H9 (cell line): ENCODE measurements around the gene BIRC5. TPM values are rescaled to one million over a fixed set of nuclear protein-coding genes. Genes with fewer than 3 reads are reported as not detected.

Source experiments
- DNase-seq: peaks from one replicate; pipeline ENCODE4 v3.0.0-alpha.2; 2017
- H2AFZ ChIP-seq: one replicate; pipeline ENCODE4 v1.6.1; 2013; ENCODE audit warnings: mild to moderate bottlenecking, low read length, control low read depth, moderate library complexity
- H2AK5ac ChIP-seq: 2 replicates; pipeline ENCODE4 v1.6.1; 2013; ENCODE audit warnings: low read length, control low read depth, mixed read lengths; ENCODE audit not compliant: insufficient read length
- H2BK120ac ChIP-seq: one replicate; pipeline ENCODE4 v1.6.1; 2013; ENCODE audit warnings: low read depth, mild to moderate bottlenecking, low read length, control low read depth, inconsistent platforms; ENCODE audit not compliant: poor library complexity, severe bottlenecking
- H2BK12ac ChIP-seq: 2 replicates; pipeline ENCODE4 v1.6.1; 2013; ENCODE audit warnings: low read length, control low read depth, mixed read lengths, low read depth; ENCODE audit not compliant: insufficient read length
- H2BK15ac ChIP-seq: 2 replicates; pipeline ENCODE4 v1.6.1; 2013; ENCODE audit warnings: low read depth, low read length, control low read depth
- H2BK20ac ChIP-seq: one replicate; pipeline ENCODE4 v1.6.1; 2013; ENCODE audit warnings: low read depth, mild to moderate bottlenecking, low read length, control low read depth, inconsistent platforms; ENCODE audit not compliant: poor library complexity, severe bottlenecking
- H2BK5ac ChIP-seq: 2 replicates; pipeline ENCODE4 v1.6.1; 2013; ENCODE audit warnings: low read length, control low read depth, mixed read lengths; ENCODE audit not compliant: insufficient read length
- H3K14ac ChIP-seq: 2 replicates; pipeline ENCODE4 v1.6.1; 2013; ENCODE audit warnings: low read length, control low read depth; ENCODE audit not compliant: insufficient read depth
- H3K18ac ChIP-seq: 2 replicates; pipeline ENCODE4 v1.6.1; 2013; ENCODE audit warnings: low read depth, mild to moderate bottlenecking, mixed read lengths, low read length, control low read depth; ENCODE audit not compliant: insufficient read length
- H3K23ac ChIP-seq: 2 replicates; pipeline ENCODE4 v1.6.1; 2013; ENCODE audit warnings: low read length, control low read depth, mixed read lengths, low read depth; ENCODE audit not compliant: insufficient read length
- H3K23me2 ChIP-seq: 2 replicates; pipeline ENCODE4 v1.6.1; 2013; ENCODE audit warnings: low read depth, mild to moderate bottlenecking, mixed read lengths, low read length, control low read depth; ENCODE audit not compliant: insufficient read length, poor library complexity, severe bottlenecking
- H3K27ac ChIP-seq: 2 replicates; pipeline ENCODE4 v1.5.1; 2013; ENCODE audit warnings: low read length, control low read depth, mixed read lengths, low read depth; ENCODE audit not compliant: insufficient read length
- H3K27me3 ChIP-seq: 2 replicates; pipeline ENCODE4 v1.6.1; 2013; ENCODE audit warnings: low read length, control low read depth, inconsistent platforms; ENCODE audit not compliant: insufficient read depth
- H3K4ac ChIP-seq: 2 replicates; pipeline ENCODE4 v1.6.1; 2013; ENCODE audit warnings: low read depth, mild to moderate bottlenecking, control low read depth, inconsistent platforms, low read length, moderate library complexity
- H3K4me1 ChIP-seq: 2 replicates; pipeline ENCODE4 v1.6.1; 2013; ENCODE audit warnings: low read length, control low read depth, inconsistent platforms; ENCODE audit not compliant: insufficient read depth
- H3K4me2 ChIP-seq: 2 replicates; pipeline ENCODE4 v1.6.1; 2013; ENCODE audit warnings: low read length, control low read depth, mixed read lengths; ENCODE audit not compliant: insufficient read length, insufficient read depth
- H3K56ac ChIP-seq: 2 replicates; pipeline ENCODE4 v1.6.1; 2013; ENCODE audit warnings: low read depth, mild to moderate bottlenecking, mixed read lengths, low read length, control low read depth; ENCODE audit not compliant: insufficient read length
- H3K79me1 ChIP-seq: 2 replicates; pipeline ENCODE4 v1.6.1; 2013; ENCODE audit warnings: low read depth, mild to moderate bottlenecking, moderate library complexity, low read length, control low read depth, inconsistent platforms; ENCODE audit not compliant: insufficient read depth, poor library complexity, severe bottlenecking
- H3K79me2 ChIP-seq: 2 replicates; pipeline ENCODE4 v1.6.1; 2013; ENCODE audit warnings: low read length, control low read depth, inconsistent platforms; ENCODE audit not compliant: insufficient read depth
- H3K9ac ChIP-seq: 2 replicates; pipeline ENCODE4 v1.6.1; 2013; ENCODE audit warnings: low read length, control low read depth, mixed read lengths; ENCODE audit not compliant: insufficient read length; ENCODE audit errors: extremely low read depth
- H3K9me3 ChIP-seq: one replicate; pipeline ENCODE4 v1.6.1; 2013; ENCODE audit warnings: low read depth, low read length, inconsistent platforms; ENCODE audit not compliant: control insufficient read depth
- H3T11ph ChIP-seq: one replicate; pipeline ENCODE4 v1.6.1; 2013; ENCODE audit warnings: mild to moderate bottlenecking, low read length, control low read depth, inconsistent platforms
- H4K20me1 ChIP-seq: one replicate; pipeline ENCODE4 v1.6.1; 2013; ENCODE audit not compliant: control insufficient read depth, insufficient read length, insufficient read depth
- H4K5ac ChIP-seq: 2 replicates; pipeline ENCODE4 v1.6.1; 2013; ENCODE audit warnings: low read depth, mild to moderate bottlenecking, mixed read lengths, low read length, control low read depth; ENCODE audit not compliant: insufficient read length
- H4K8ac ChIP-seq: replicated peaks from 2 replicates; pipeline ENCODE4 v1.6.1; 2013; ENCODE audit warnings: low read length, control low read depth, mixed read lengths, low read depth; ENCODE audit not compliant: insufficient read length
- H4K91ac ChIP-seq: 2 replicates; pipeline ENCODE4 v1.6.1; 2013; ENCODE audit warnings: low read depth, mild to moderate bottlenecking, moderate library complexity, mixed read lengths, low read length, control low read depth; ENCODE audit not compliant: insufficient read length
- H3K27ac Mint-ChIP-seq, 3 experiments: 2 replicates in 2 of 3; 3 replicates in 1 of 3; pipeline ENCODE4 v1.8.0; 2020 to 2021; ENCODE audit warnings: mixed read lengths in 3 of 3, mild to moderate bottlenecking in 1 of 3, moderate library complexity in 1 of 3
- H3K27me3 Mint-ChIP-seq: 2 replicates; pipeline ENCODE4 v1.8.0; 2021; ENCODE audit warnings: low read depth, mild to moderate bottlenecking, moderate library complexity, mixed read lengths
- H3K36me3 Mint-ChIP-seq, 3 experiments: 2 replicates in 2 of 3; 3 replicates in 1 of 3; pipeline ENCODE4 v1.8.0; 2020 to 2021; ENCODE audit warnings: low read depth in 3 of 3, mixed read lengths in 3 of 3; ENCODE audit not compliant: insufficient read depth in 1 of 3
- H3K4me1 Mint-ChIP-seq, 2 experiments: 2 replicates each; pipeline ENCODE4 v1.8.0; 2020; ENCODE audit warnings: mixed read lengths in 2 of 2
- H3K4me3 Mint-ChIP-seq, 2 experiments: 2 replicates in 1 of 2; 3 replicates in 1 of 2; pipeline ENCODE4 v1.8.0; 2020 to 2021; ENCODE audit warnings: mild to moderate bottlenecking in 2 of 2, mixed read lengths in 2 of 2, moderate library complexity in 1 of 2
- H3K9me3 Mint-ChIP-seq, 2 experiments: 2 replicates in 1 of 2; 3 replicates in 1 of 2; pipeline ENCODE4 v1.8.0; 2020; ENCODE audit warnings: mild to moderate bottlenecking in 2 of 2, mixed read lengths in 2 of 2, moderate library complexity in 1 of 2
- WGBS: extraction: QIAGEN DNeasy Blood & Tissue Kit; methylation state at CpG from one replicate; pipeline ENCODE4 v1.1.7; 2013; ENCODE audit warnings: missing lambda C conversion rate, low lambda C conversion rate, mixed read lengths; ENCODE audit not compliant: insufficient read length; ENCODE audit errors: extremely low coverage; 5-methylcytosine and 5-hydroxymethylcytosine counted together
- total RNA-seq: library from RNA; stranded (reverse); gene quantifications from 2 replicates; pipeline ENCODE4 v1.2.1, GENCODE V29; 2021
- TF ChIP-seq, protein P1 (sequence below): fragments of 200-600 bp; sonication (generic); conservative IDR thresholded peaks from 3 replicates; pipeline ENCODE4 v1.8.0; 2021; ENCODE audit warnings: antibody characterized with exemption, mild to moderate bottlenecking

BIRC5 gene
- total RNA-seq, 1 experiment from 2014 or later: 97.8 TPM

DNA sequence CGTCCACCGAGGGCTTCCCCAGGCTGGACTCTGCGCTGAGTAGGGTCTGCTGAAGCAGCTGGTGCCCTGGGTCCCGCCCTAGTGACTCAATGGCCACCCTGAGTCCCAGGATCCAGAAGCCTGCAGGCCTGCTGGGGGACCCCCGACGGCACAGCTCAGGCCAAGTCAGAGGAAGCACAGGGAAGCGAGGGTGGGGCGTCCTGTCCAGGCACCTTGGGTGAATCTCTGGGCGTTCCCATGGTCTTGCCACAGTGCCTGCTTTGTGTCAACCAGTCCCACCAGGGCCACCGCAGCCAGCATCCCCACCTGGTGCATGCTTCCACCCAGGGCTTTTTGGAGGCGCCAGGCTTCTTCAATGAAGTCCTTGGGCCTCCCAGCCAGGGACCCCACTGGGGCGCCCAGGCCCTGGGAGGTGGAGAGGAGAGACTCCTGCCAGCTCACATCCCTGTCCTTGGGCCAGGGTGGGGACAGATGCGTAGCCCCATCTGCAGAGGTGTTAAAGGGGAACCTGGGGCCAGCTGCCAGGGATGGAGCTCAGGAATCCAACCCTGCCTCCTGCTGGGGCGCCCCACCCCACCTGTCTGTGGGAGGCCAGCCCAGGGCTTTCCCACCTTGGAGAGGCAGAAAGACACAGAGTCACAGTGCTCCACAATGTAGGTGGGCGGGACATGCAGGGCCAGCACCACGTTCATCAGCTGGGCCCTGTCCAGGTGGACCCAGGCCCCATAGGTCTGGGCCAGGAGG lies 35.2 kb downstream of the BIRC5 start:
- Histone ChIP-seq H2BK20ac (no peak overlapping the region), H3K4ac (no peak overlapping the region), H2AFZ (no peak overlapping the region), H3K14ac (no peak overlapping the region), H3K4me1 (peaks cover 3% of the 10 kb centered on the region; the same call in 1 of the 2 replicates), H3K4me2 (no peak overlapping the region), H3K79me1 (no peaks in the 10 kb centered on the region), H2BK5ac (no peak overlapping the region), H3K79me2 (no peaks in the 10 kb centered on the region), H3K23ac (no peak overlapping the region), H4K8ac (no peak overlapping the region), H3K23me2 (no peaks in the 10 kb centered on the region), H2AK5ac (no peak overlapping the region), H3K9ac (no peak overlapping the region), H3T11ph (no peak overlapping the region), H4K91ac (no peak overlapping the region), H3K27ac (no peak overlapping the region), H4K20me1 (no peaks in the 10 kb centered on the region), H3K9me3 (no peaks in the 10 kb centered on the region), H3K18ac (no peak overlapping the region), H3K56ac (no peak overlapping the region), H2BK120ac (no peak overlapping the region), H2BK15ac (no peak overlapping the region), H3K27me3 (no peaks in the 10 kb centered on the region), H4K5ac (no peak overlapping the region), H2BK12ac (no peak overlapping the region)
- no peaks in the 10 kb centered on the region for H3K27me3 Mint-ChIP-seq
- no CpG with 5 or more reads among the region's 16 CpGs for WGBS
- TF ChIP-seq, protein P1, sequence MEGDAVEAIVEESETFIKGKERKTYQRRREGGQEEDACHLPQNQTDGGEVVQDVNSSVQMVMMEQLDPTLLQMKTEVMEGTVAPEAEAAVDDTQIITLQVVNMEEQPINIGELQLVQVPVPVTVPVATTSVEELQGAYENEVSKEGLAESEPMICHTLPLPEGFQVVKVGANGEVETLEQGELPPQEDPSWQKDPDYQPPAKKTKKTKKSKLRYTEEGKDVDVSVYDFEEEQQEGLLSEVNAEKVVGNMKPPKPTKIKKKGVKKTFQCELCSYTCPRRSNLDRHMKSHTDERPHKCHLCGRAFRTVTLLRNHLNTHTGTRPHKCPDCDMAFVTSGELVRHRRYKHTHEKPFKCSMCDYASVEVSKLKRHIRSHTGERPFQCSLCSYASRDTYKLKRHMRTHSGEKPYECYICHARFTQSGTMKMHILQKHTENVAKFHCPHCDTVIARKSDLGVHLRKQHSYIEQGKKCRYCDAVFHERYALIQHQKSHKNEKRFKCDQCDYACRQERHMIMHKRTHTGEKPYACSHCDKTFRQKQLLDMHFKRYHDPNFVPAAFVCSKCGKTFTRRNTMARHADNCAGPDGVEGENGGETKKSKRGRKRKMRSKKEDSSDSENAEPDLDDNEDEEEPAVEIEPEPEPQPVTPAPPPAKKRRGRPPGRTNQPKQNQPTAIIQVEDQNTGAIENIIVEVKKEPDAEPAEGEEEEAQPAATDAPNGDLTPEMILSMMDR: no peak
- H3K9me3 Mint-ChIP-seq: peaks cover 7 to 10% of the 10 kb centered on the region in 2 experiments
- H3K4me3 Mint-ChIP-seq: no peak overlapping the region
- no peak for DNase-seq
- H3K4me1 Mint-ChIP-seq: peaks cover 18 to 37% of the 10 kb centered on the region in 2 experiments
- H3K27ac Mint-ChIP-seq: no peak overlapping the region
- peaks cover 2 to 5% (median 3%) of the 10 kb centered on the region in 3 experiments; a peak in 3 of 7 replicates for H3K36me3 Mint-ChIP-seq
